ENCODE results near the gene PLCL1. TPM values are rescaled to one million over a fixed set of nuclear protein-coding genes. Genes with fewer than 3 reads are reported as not detected.

The PLCL1 gene
- total RNA-seq, 6 donors from 2014 or later, result 5.3 to 17.0 (median 8.1) TPM

DNA sequence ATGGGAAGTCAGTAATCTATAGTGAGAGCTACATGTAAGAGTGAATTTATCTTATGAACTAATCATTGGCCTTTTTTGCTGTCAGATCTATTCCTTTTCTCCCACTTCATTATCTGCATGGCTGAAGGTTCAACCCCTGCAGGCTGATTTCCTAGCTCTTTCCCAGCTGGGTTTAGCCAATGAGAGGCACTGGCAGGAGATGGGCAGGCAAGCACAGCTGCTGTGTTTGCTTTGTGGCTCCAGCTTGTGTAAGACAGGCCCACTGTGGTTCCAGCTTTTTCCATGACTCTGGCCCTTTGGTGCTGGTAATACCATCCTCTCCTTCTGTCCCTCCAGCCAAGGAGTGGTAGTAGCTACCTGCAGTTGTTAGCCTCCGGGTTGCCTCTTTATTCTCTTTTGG, 248.8 kb downstream of the PLCL1 start:
- 100% methylated on average over 1 of the region's 1 CpG for WGBS, 2 donors
- H3K4me1 ChIP-seq, result no peaks in the 10 kb centered on the region
- no peak overlapping the region for H3K27ac ChIP-seq
- H3K9me3 ChIP-seq, result no peaks in the 10 kb centered on the region
- no peak for TF ChIP-seq EP300 (IDR thresholded peaks at IDR 0.05)
- no peak for TF ChIP-seq POLR2AphosphoS5 (IDR thresholded peaks at IDR 0.05)
- TF ChIP-seq, protein P1, sequence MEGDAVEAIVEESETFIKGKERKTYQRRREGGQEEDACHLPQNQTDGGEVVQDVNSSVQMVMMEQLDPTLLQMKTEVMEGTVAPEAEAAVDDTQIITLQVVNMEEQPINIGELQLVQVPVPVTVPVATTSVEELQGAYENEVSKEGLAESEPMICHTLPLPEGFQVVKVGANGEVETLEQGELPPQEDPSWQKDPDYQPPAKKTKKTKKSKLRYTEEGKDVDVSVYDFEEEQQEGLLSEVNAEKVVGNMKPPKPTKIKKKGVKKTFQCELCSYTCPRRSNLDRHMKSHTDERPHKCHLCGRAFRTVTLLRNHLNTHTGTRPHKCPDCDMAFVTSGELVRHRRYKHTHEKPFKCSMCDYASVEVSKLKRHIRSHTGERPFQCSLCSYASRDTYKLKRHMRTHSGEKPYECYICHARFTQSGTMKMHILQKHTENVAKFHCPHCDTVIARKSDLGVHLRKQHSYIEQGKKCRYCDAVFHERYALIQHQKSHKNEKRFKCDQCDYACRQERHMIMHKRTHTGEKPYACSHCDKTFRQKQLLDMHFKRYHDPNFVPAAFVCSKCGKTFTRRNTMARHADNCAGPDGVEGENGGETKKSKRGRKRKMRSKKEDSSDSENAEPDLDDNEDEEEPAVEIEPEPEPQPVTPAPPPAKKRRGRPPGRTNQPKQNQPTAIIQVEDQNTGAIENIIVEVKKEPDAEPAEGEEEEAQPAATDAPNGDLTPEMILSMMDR (IDR thresholded peaks at IDR 0.05), result no peak
- TF ChIP-seq POLR2A (IDR thresholded peaks at IDR 0.05), result no peak
- H3K27me3 ChIP-seq, result no peaks in the 10 kb centered on the region
- H3K4me3 ChIP-seq, result no peak overlapping the region
- H3K36me3 ChIP-seq, result no peaks in the 10 kb centered on the region
- no peak for DNase-seq
- ATAC-seq (ENCODE audit: low FRiP score in 2 of 2), result no peak

DNA sequence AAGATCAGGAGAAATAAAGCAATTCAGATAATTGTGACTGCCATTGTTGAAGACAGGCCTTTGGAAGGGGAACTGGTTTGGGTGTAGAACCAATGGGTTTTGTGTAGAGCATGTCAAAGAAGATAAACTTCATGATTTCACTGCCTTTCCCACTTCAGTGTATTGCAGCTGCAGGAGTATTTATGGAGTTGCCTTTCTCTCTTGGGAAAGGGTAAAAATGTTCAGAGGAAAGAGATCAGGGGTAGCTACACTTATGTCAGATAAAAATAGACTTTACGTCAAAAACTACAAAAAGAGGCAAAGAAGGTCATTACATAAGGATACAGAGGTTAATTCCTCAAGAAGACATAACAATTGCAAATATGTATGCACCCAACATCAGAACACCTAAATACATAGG, 249.4 kb downstream of the PLCL1 start:
- no peak for TF ChIP-seq POLR2AphosphoS5 (IDR thresholded peaks at IDR 0.05)
- no peak for TF ChIP-seq EP300 (IDR thresholded peaks at IDR 0.05)
- TF ChIP-seq POLR2A (IDR thresholded peaks at IDR 0.05), result no peak
- TF ChIP-seq, protein P1 (IDR thresholded peaks at IDR 0.05), result no peak
- WGBS, 2 donors, result 81 to 84% methylated on average over 1 of the region's 1 CpG
- no peak overlapping the region for H3K4me3 ChIP-seq
- DNase-seq (no peak), ATAC-seq (ENCODE audit: low FRiP score in 2 of 2) (no peak)
- H3K9me3 ChIP-seq, result no peaks in the 10 kb centered on the region
- H3K27ac ChIP-seq, result no peak overlapping the region
- H3K4me1 ChIP-seq, result no peaks in the 10 kb centered on the region
- no peaks in the 10 kb centered on the region for H3K36me3 ChIP-seq
- no peaks in the 10 kb centered on the region for H3K27me3 ChIP-seq

DNA sequence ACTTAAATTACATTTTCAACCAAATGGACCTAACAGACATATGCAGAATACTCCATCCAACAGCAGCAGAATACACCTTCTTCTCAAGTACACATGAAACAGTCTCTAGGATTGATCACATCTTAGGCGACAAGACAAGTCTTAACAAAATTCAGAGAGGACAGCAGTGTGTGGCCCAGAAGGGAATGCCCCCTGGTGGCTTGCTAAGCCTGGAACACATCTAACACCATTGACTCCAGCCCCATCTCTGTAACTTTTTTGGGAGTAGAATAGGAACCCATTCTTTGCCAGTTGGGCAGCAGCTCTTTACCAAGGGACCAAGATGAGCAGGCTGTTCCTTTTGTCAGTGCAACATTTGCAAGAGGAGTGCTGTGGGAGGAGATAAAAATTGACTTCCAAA, 249.9 kb downstream of the PLCL1 start:
- Histone ChIP-seq H3K36me3 (no peaks in the 10 kb centered on the region), H3K9me3 (no peaks in the 10 kb centered on the region), H3K4me1 (no peaks in the 10 kb centered on the region), H3K27me3 (no peaks in the 10 kb centered on the region), H3K4me3 (no peak overlapping the region), H3K27ac (no peak overlapping the region)
- TF ChIP-seq EP300 (IDR thresholded peaks at IDR 0.05), result no peak
- TF ChIP-seq, protein P1 (IDR thresholded peaks at IDR 0.05), result peak; percentile 11 to 32 (median 23)
- WGBS, 2 donors, result 39 to 73% methylated on average over 1 of the region's 1 CpG
- ATAC-seq (ENCODE audit: low FRiP score in 2 of 2), result peak in 1 of 2 donors; percentile 53
- no peak for DNase-seq

DNA sequence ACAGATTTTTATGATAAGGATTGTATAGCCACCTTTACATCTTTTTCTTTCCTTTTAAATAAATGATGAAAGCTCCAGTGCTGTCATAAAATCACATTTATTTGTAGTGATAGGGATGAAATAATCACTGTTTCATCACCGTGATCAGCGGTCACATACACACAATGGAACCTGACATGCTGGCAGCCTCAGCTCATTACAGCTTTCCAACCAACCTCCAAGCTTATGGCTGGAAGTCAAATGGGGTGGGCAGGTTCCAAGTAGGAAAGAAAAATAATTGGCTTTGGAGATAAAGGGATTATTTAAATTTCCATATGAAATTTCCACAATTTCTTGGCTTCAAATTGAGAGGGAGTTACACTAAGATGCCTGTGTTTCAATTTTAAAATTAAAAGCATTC, 251.3 kb downstream of the PLCL1 start:
- H3K4me1 ChIP-seq, result no peaks in the 10 kb centered on the region
- no peak overlapping the region for H3K4me3 ChIP-seq
- H3K27me3 ChIP-seq, result no peaks in the 10 kb centered on the region
- no peak for ATAC-seq (ENCODE audit: low FRiP score in 2 of 2)
- no peaks in the 10 kb centered on the region for H3K36me3 ChIP-seq
- TF ChIP-seq POLR2A (IDR thresholded peaks at IDR 0.05) (no peak), POLR2AphosphoS5 (IDR thresholded peaks at IDR 0.05) (no peak), EP300 (IDR thresholded peaks at IDR 0.05) (no peak)
- TF ChIP-seq, protein P1 (IDR thresholded peaks at IDR 0.05), result no peak
- no peak overlapping the region for H3K27ac ChIP-seq
- H3K9me3 ChIP-seq, result no peaks in the 10 kb centered on the region
- 77 to 79% methylated on average over 2 of the region's 2 CpGs for WGBS, 2 donors
- DNase-seq, result no peak

DNA sequence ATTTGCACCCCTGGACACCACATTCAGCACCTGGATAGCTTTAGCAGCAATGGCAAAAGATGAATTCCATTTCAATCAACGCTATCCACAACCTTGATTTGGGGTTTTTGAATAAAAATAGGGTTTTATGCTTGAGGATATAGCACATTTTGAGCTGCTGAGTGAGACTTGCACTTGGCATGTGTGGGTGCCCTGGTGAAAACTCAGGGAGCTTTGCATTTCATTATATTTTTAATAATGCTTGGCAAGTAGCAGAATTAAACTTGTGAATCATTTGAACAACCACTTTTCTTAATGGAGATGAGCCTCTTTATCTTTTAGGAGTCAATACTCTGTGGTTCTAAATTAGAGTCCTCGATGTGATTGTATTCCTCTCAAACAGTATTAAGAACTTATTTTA, 252.4 kb downstream of the PLCL1 start:
- H3K4me1 ChIP-seq, result no peaks in the 10 kb centered on the region
- DNase-seq (no peak), ATAC-seq (ENCODE audit: low FRiP score in 2 of 2) (no peak)
- no peak overlapping the region for H3K27ac ChIP-seq
- WGBS, 2 donors, result 84 to 89% methylated on average over 2 of the region's 2 CpGs
- H3K4me3 ChIP-seq, result no peak overlapping the region
- no peaks in the 10 kb centered on the region for H3K27me3 ChIP-seq
- no peak for TF ChIP-seq EP300 (IDR thresholded peaks at IDR 0.05)
- H3K36me3 ChIP-seq, result no peaks in the 10 kb centered on the region
- H3K9me3 ChIP-seq, result no peaks in the 10 kb centered on the region
